CD4-positive, alpha-beta T cell treated with Interleukin-21 for 1 hour (primary cell): ENCODE data around the gene MAK.
"Not testable (repeated sequence)": the region's sequence is repeated elsewhere in the genome, so short reads cannot be mapped to it uniquely, and the experiment has no call there.

Experiments used
- DNase-seq: peaks from one replicate; pipeline ENCODE4 v3.0.0-alpha.2; 2020

MAK gene

DNA sequence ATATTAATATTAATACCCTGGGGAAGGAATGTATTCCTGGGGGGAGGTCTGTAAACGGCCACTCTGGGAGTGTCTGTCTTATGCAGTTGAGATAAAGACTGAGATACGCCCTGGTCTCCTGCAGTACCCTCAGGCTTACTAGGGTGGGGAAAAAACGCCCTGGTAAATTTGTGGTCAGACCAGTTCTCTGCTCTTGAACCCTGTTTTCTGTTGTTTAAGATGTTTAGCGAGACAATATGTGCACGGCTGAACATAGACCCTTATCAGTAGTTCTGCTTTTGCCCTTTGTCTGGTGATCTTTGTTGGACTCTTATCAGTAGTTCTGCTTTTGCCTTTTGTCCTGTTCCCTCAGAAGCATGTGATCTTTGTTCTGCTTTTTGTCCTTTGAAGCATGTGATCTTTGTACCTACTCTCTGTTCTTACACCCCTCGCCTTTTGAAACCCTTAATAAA is 15.5 kb upstream of the MAK start:
- DNase-seq, result not testable (repeated sequence)

DNA sequence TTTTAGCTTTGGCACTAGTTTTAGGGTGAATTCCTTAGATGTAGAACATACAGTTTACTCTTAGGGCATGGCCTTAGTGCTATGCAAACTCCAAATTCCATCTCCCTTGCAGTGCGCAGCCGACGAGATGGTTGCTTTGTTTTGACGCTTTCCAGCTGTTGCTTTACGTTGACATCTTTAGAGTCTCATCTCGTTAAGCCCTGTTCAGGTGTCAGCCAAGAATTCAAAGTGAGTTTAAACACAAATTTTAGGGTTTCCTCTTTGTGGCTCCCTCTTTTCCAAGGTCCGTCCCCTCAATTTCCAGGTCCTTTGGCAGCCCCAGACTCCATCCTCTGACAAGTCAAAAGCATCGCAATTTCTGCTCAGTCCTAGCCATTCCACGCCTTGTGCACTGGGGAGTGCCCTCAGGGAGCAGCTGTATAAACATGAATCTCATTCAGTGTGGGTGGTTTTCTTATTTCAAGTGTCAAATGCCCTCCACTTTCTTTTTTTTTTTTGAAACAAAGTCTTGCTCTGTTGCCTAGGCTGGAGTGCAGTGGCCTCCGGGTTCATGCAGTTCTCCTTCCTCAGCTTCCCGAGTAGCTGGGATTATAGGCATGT is 14.1 kb upstream of the MAK start:
- no peak for DNase-seq

GRCh38 chr6:10850728-10851127 is 12.4 kb upstream of the MAK start:
- no peak for DNase-seq

GRCh38 chr6:10849901-10850300 is 11.6 kb upstream of the MAK start:
- DNase-seq, result no peak

GRCh38 chr6:10847684-10848083 is 9.3 kb upstream of the MAK start:
- no peak for DNase-seq

GRCh38 chr6:10843554-10843953 is 5.2 kb upstream of the MAK start:
- no peak for DNase-seq

DNA sequence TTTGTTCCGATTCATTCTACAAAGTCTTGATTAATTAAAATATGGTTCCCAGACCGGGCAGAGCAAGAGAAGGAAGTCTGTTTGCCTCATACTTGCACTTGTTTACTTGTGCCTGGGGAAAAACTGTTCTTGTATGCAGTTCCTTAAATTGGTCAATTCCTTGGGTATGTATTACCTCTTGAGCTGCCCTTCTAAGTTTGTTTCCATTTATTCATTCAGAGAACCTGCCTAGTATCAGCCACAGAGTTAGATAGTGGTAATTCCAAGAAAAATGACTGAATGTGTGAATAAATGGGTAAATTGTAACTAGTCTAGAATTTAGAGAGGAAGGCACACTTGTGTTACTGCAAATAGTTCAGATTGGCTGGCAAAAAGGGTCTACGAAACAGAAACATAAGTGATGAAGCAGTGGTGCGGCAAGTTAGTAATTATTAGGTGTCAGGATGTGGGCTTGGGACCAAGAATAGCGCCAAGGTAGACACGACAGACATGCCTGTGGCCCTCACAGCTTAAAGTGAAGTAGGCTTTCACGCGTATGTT is 525 bp upstream of the MAK start:
- DNase-seq, result peak; percentile 19

DNA sequence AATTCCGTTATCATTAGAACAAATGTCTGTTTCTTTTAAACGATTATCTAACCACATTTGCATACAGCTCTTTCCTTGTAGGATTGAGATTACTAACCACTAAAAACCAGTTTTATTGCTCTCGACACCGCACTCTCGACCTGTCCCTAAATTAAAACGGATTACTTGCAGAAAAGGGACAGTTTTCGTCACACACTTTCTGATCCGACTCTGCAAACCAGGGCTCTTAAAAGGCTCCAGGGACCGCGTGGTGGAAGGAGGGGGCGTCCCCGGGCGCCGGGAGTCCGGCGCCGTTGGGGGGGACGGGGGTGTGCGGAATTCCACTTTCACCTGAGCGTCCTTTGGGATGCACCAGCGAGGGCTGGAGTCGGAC is 731 bp downstream of the MAK start:
- peak; percentile 25 for DNase-seq

GRCh38 chr6:10837009-10837621 is 1.2 kb downstream of the MAK start:
- no peak for DNase-seq

GRCh38 chr6:10834823-10835222 is 3.5 kb downstream of the MAK start:
- DNase-seq, result no peak

DNA sequence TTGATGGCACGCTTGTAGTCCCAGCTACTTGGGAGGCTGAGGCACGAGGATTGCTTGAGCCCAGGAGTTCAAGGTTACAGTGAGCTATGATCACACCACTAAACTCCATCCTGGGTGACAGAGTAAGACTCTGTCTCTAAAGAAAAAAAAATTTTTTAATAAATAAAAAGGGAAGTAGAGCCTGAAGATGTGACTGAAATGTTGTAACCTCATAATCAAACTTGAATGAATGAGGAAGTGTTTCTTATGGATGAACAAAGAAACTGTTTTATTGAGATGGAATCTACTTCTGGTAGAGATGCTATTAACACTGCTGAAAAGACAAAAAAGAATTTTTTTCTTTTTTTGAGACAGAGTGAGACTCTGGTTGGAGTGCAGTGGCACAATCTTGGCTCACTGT is 6.7 kb downstream of the MAK start:
- no peak for DNase-seq

DNA sequence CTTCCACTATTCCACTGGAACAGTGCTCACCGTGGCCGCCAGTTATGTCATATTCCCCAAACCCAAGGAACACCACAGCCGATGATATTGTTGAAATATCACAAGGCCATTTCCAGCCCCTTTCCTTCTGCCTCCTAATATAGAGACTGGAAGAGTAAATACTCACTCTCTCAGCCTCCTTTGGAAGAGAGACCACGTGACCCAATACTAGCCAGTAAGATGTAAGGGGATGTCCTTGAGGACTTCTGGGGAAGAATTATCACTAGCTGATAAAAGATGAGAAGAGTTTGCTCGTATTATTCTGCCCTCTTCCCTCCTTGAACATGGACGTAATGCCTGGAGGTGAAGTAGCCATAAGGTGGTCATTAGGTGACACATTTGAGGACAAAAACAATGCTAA is 13.5 kb downstream of the MAK start:
- no peak for DNase-seq

GRCh38 chr6:10824297-10824696 is 14.0 kb downstream of the MAK start:
- no peak for DNase-seq

DNA sequence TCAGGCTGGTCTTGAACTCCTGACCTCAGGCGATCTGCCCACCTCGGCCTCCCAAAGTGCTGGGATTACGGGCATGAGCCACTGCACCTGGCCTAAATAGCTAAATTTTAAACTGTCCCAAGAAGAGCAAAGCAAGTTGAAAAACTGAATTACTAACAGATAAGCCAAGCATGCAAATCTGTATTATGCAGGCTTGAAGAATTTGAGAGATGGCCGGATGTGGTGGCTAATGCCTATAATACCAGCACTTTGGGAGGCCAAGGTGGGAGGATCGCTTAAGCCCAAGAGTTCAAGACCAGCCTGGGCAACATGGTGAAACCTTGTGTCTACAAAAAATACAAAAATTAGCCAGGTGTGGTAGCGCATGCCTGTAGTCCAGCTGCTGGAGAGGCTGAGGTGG is 24.2 kb downstream of the MAK start:
- not testable (repeated sequence) for DNase-seq

- no peak for DNase-seq
Observed at GRCh38 chr6:10809098-10809497, 29.2 kb downstream of the MAK start.

DNA sequence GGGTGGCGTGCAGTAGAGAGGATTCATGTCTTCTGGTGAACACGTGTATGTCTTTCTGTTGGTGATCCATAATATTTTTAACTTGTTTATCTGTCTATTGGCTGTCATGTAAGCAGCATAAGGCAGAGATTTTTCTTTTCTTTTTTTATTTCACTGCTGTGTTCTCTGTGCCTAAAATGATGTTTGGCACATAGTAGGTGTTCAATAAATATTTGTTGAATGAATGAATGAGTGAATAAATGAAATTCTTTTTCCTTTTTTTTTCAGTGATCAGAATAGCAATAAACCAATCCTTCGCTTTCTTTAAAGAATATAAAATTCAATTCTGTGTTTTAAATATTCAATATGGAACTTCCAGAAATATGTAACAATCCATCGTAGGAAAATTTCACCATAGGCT is 30.0 kb downstream of the MAK start:
- DNase-seq, result no peak

- DNase-seq, result peak; percentile 66
Observed at GRCh38 chr6:10801224-10801848, 37.0 kb downstream of the MAK start.

DNA sequence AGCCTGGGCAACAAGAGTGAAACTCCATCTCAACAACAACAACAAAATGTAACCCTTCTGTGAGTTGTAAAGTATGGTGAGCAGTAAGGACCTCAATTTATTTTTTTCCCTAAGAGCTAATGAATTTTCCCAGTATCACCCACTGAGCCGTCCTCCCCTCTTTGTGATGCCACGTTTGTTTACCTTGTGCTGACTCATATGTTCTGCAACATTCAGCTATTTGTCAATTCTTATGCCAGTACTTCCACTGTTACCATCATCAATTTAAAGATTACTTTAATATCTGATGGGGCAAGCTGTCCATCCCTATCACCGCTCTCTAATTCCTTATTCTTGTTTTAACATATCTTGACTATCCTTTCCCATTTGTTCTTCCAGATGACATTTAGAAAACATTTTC is 37.5 kb downstream of the MAK start:
- no peak for DNase-seq

GRCh38 chr6:10794239-10794638 is 44.1 kb downstream of the MAK start:
- no peak for DNase-seq

- no peak for DNase-seq
Observed at GRCh38 chr6:10793695-10794094, 44.6 kb downstream of the MAK start.

- no peak for DNase-seq
Observed at GRCh38 chr6:10793035-10793434, 45.3 kb downstream of the MAK start.

GRCh38 chr6:10792101-10792500 is 46.2 kb downstream of the MAK start:
- no peak for DNase-seq

GRCh38 chr6:10791673-10792072 is 46.7 kb downstream of the MAK start:
- no peak for DNase-seq

GRCh38 chr6:10779076-10779475 is 59.3 kb downstream of the MAK start:
- DNase-seq, result no peak
